IPS-15b (cell line): ENCODE data around the gene SIGLECL1.

ENCODE experiments used
- H3K27me3 ChIP-seq: one replicate; pipeline ENCODE4 v1.6.1; 2013; ENCODE audit warnings: low read length; ENCODE audit not compliant: control insufficient read depth, insufficient read depth
- H3K36me3 ChIP-seq: one replicate; pipeline ENCODE4 v1.6.1; 2013; ENCODE audit warnings: low read length; ENCODE audit not compliant: control insufficient read depth, insufficient read depth
- H3K4me1 ChIP-seq: one replicate; pipeline ENCODE4 v1.6.1; 2013; ENCODE audit warnings: mild to moderate bottlenecking, low read length; ENCODE audit not compliant: control insufficient read depth, insufficient read depth
- H3K4me3 ChIP-seq: one replicate; pipeline ENCODE4 v1.5.1; 2013; ENCODE audit warnings: low read depth, low read length
- H3K9ac ChIP-seq: one replicate; pipeline ENCODE4 v1.6.1; 2013; ENCODE audit warnings: low read depth, mild to moderate bottlenecking, low read length
- H3K9me3 ChIP-seq: one replicate; pipeline ENCODE4 v1.6.1; 2013; ENCODE audit warnings: mild to moderate bottlenecking, low read length; ENCODE audit not compliant: control insufficient read depth, insufficient read depth

The SIGLECL1 gene

DNA sequence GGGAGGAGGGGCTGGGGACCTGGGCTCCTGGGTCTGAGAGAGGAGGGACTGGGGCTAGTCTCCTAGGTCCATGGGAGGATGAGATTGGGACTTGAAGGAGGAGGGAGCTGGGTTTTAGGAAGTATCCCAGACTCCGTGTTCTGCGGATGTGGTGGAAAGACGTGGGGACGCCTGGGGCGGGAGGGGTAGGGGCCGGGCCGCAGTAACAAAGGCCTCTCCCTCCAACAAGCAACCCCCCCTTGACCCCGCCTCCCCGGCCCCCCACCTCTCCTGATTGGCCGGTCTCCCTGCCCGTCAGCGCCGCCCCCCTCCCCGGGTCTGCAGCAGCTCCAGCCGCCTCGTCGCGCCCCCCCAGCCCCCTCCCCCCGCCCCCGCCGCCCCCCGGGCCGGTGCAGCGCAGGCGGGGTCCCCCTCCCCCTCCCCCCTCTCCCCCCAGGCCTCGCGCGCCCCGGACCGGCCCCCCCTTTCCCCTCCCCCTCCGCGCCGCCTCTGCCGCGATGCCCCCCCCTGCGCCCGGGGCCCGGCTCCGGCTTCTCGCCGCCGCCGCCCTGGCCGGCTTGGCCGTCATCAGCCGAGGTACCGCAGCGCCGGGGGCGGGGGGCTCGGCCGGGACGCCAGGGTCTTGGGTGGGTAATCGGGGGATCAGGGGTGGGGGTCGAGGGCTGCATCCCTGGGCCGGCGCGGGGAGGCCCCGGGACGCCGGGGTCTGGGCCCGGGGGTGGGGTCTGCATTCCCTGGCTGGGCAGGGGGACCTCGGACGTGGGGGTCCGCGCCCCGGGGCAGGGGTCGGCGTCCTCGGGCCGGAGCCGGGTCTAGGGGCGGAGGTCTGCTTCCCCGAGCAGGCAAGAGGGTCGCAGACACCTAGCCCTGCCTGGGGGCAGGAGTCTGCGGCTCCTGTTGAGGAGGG is 60.7 kb downstream of the SIGLECL1 start, which contains the start of gene IGLON5:
TSS of gene IGLON5 (plus strand) at position 294 of the 907 bp plus-strand sequence. CDS start at position 498, 204 bp downstream.
- no peaks in the 10 kb centered on the region for H3K9me3 ChIP-seq
- H3K4me1 ChIP-seq, result peaks cover 5% of the 10 kb centered on the region
- peak within 1 kb of the TSS; percentile 20 for H3K4me3 ChIP-seq
- H3K36me3 ChIP-seq, result no peaks in the 10 kb centered on the region
- no peaks in the 10 kb centered on the region for H3K27me3 ChIP-seq
- H3K9ac ChIP-seq, result no peak within 1 kb of the TSS

DNA sequence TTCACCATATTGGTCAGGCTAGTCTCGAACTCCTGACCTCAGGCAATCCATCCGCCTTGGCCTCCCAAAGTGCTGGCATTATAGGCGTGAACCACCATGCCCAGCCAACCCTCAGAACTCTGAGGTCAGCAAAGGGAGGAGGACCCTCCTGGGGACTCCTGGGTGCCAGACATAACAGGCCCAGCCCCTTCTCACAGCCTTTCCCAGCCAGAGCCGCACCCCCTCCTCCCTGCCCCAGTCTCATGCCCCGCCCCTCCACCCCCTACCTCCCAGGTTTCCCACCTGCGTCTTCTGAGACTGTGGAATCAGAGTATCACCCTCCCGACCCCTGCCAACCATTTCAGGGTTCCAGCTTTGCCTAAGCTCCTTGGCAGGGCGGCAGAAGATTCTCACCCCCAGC is 65.8 kb downstream of the SIGLECL1 start:
- H3K36me3 ChIP-seq, result no peaks in the 10 kb centered on the region
- no peaks in the 10 kb centered on the region for H3K9me3 ChIP-seq
- no peak overlapping the region for H3K4me3 ChIP-seq
- H3K4me1 ChIP-seq, result no peaks in the 10 kb centered on the region
- no peaks in the 10 kb centered on the region for H3K27me3 ChIP-seq
- no peak overlapping the region for H3K9ac ChIP-seq

DNA sequence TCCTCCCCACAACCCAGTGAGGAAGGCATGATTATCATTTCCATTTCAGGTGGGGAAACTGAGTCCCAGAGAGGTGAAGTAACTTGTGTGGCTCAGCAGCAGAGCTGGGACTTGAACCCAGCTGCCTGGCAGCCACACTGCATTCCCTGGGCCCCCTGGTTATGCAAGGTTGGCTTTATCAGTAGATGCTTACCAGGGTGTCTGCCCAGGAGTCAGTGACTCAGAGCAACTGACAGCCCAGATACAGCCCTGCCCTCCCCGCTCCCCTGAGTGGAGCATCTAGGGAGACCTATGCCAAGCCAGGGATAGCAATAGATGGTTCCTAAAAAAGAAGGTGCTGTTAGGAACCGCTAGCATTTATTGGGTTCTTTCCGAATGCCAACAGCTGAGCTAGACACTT is 66.5 kb downstream of the SIGLECL1 start:
- Histone ChIP-seq H3K9ac (no peak overlapping the region), H3K9me3 (no peaks in the 10 kb centered on the region), H3K27me3 (no peaks in the 10 kb centered on the region), H3K4me1 (no peaks in the 10 kb centered on the region), H3K4me3 (no peak overlapping the region), H3K36me3 (no peaks in the 10 kb centered on the region)

DNA sequence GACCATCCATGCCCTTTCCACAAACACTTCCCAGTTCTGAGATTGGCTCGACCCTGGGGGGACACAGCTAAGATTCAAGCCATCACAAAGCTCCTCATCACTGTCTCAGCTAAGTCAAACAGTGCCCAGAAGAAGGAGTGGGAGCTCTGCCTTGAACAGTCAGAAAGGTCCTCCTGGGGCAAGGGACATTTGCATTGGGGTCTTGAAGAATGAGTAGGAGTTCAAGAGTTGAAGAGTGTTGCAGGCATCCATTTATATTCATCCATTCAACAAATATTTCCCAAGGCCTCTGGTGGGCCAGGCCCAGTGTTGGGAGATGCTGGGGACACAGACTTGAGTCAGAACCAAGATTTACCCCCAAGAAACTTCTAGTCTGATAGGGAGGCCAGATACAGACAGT is 67.1 kb downstream of the SIGLECL1 start:
- no peaks in the 10 kb centered on the region for H3K36me3 ChIP-seq
- no peaks in the 10 kb centered on the region for H3K9me3 ChIP-seq
- H3K9ac ChIP-seq, result no peak overlapping the region
- H3K4me1 ChIP-seq, result no peaks in the 10 kb centered on the region
- H3K4me3 ChIP-seq, result no peak overlapping the region
- no peaks in the 10 kb centered on the region for H3K27me3 ChIP-seq
